H1 (cell line): ENCODE results near the gene SOCS3. TPM values are rescaled to one million over a fixed set of nuclear protein-coding genes. Genes with fewer than 3 reads are reported as not detected.

Experiments used
- ASH2L ChIP-seq: fragments of 200-600, 300-600 bp; sonication (generic); IDR thresholded peaks from one replicate; pipeline ENCODE4 v1.7.1; 2017; ENCODE audit warnings: low read length
- CBX8 ChIP-seq: fragments of 300-800, 300-1000 bp; sonication (generic); IDR thresholded peaks from 2 replicates; pipeline ENCODE4 v1.7.1; 2016; ENCODE audit warnings: low read depth, low read length, borderline replicate concordance
- CHD1 ChIP-seq: IDR thresholded peaks from 2 replicates; pipeline ENCODE4 v1.6.1; 2012; ENCODE audit warnings: low read depth, low read length, improper control_type of control experiment
- POLR2AphosphoS5 ChIP-seq: IDR thresholded peaks from 2 replicates; pipeline ENCODE4 v1.6.1; 2011; ENCODE audit warnings: low read depth, low read length
- TAF7 ChIP-seq: optimal IDR thresholded peaks from 2 replicates; pipeline ENCODE3; 2011; ENCODE audit warnings: low read depth, mild to moderate bottlenecking, inconsistent platforms, low read length, moderate library complexity, borderline replicate concordance
- polyA plus RNA-seq, 7 experiments: library from polyadenylated mRNA; depleted of rRNA in 3 of 7; stranded (reverse) in 5 of 7; unstranded in 2 of 7; fragments of >200 nt in 5 of 7; fragments of 200-250 nt in 2 of 7; gene quantifications; 1 replicate in 5 of 7; 2 replicates in 1 of 7; 4 replicates in 1 of 7; pipeline versions ENCODE4 v1.2.1 to v1.2.3, GENCODE V29; 2011 to 2013; ENCODE audit warnings: missing spikeins in 2 of 7, mixed read lengths in 2 of 7
- total RNA-seq: library from RNA; stranded (reverse); fragmentation: NEBNext Ultra II Directional; extraction: Animal tissue kit (Norgen Biotek cat#: 25700); gene quantifications from 2 replicates; pipeline ENCODE4 v1.2.1, GENCODE V29; 2021

SOCS3 gene
- total and polyA plus RNA-seq, 2 of the 8 experiments (the other 6 are each of a cell fraction or from before 2014, with no cell fraction given): 10.1 to 47.9 TPM

DNA sequence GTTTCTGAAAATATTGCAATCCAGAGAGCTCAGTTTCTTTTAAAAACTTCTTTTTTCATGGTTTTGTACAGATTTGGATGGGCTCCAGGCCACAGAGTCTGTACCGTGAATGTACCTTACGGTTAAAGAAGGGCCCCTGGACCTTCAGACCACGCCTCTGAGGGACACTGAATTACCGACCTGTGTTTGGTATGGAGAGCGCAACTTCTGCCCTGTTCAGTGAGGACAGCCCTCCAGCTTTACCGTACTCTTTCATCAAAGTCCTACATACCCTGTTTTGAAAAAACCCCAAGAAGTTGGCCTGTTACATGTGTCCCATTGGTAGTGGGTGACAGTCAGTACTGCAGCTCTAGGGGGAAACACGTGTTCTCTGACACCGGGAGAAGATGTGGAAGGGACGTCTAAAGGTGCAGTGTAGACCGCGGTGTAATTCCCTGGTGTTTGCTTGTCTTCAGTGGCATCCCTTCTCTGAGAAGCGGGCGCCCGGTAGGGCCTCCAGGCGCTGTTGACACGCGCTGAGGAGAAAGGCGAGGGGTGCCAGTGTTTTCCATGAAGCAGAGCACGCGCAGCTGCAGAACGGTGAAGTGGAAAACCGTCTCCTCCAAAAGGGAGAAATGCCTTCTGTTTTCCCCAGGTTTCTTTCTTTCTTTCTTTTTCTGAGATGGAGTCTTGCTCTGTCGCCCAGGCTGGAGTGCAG lies 24.8 kb upstream of the SOCS3 start (continued):
- TF ChIP-seq POLR2AphosphoS5 (no peak), CBX8 (no peak), TAF7 (no peak), ASH2L (no peak), CHD1 (no peak)
- TF ChIP-seq, all 59 proteins: peak for 0
